ENCODE results near the gene OR5K4. TPM values are rescaled to one million over a fixed set of nuclear protein-coding genes. Genes with fewer than 3 reads are reported as not detected.

The OR5K4 gene
- polyA plus RNA-seq, 4 donors, result not detected

DNA sequence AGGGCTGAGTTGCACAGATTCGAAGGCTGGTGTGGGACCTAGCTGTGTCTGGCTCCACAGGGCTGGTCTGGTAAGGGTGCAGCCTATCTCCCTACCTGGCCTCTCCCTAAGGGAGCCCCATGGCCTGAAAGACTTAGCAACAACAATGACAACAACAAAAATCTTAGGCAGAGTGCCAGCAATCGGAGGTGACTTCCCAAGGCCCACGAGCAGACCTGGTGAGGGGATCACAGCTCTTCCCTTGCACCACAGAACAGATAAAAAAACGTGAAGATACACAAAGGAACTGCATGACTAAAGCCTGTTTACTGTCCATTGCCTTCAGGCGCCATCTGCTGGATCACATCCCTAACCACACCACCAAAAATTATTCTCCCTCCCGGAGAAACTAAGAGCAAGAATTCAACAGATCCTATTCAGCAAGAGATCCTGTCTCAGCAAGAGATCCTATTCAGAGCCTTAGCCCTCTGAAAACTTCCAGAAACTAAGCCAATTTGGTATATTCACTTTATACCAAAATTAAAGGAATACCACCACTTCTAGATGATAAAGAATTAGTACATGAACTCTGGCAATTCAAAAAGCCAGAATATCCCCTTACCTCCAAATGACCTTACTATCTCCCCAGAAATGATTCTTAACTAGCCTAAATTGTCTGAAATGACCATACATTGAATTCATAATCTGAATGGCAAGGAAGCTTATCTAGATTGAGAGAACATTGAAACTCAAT is 24.1 kb upstream of the OR5K4 start:
- Histone ChIP-seq H3K27me3 (ENCODE audit: control insufficient read depth in 3 of 3, insufficient read depth in 3 of 3, low read length in 3 of 3) (no peaks in the 10 kb centered on the region), H3K36me3 (ENCODE audit: control insufficient read depth in 3 of 3, insufficient read depth in 2 of 3, low read depth in 1 of 3, low read length in 3 of 3) (no peaks in the 10 kb centered on the region), H3K27ac (ENCODE audit: low read depth in 1 of 3, low read length in 2 of 3) (no peak overlapping the region), H3K4me1 (ENCODE audit: control insufficient read depth in 3 of 3, insufficient read depth in 2 of 3, low read depth in 1 of 3, low read length in 2 of 3) (no peaks in the 10 kb centered on the region), H3K9me3 (ENCODE audit: control insufficient read depth in 2 of 2, insufficient read depth in 1 of 2, low read depth in 1 of 2, low read length in 1 of 2) (no peaks in the 10 kb centered on the region), H3K4me3 (ENCODE audit: low read depth in 1 of 3, low read length in 3 of 3) (no peak overlapping the region)
- WGBS, 3 donors, result 2 to 10% (median 9%) methylated on average over 6 of the region's 6 CpGs
- DNase-seq, result peak; percentile 37 to 43
- FAIRE-seq, result no peak

DNA sequence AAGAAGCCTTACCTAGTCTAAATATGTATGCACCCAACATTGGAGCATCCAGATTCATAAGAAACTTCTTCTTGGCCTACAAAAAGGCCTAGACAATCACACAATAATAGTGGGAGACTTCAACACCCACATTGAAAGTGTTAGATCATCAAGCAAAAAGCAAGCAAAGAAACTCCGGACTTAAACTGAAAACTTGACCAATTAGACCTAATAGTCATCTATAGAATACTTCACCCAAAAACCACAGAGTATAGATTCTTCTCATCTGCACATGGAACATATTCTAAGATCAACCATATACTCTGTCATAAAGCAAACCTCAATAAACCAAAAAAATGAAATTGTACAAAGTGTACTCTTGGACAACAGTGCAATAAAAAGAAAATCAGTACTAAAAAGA is 22.3 kb upstream of the OR5K4 start:
- Histone ChIP-seq H3K36me3 (ENCODE audit: control insufficient read depth in 3 of 3, insufficient read depth in 2 of 3, low read depth in 1 of 3, low read length in 3 of 3) (no peaks in the 10 kb centered on the region), H3K4me1 (ENCODE audit: control insufficient read depth in 3 of 3, insufficient read depth in 2 of 3, low read depth in 1 of 3, low read length in 2 of 3) (no peaks in the 10 kb centered on the region), H3K4me3 (ENCODE audit: low read depth in 1 of 3, low read length in 3 of 3) (no peak overlapping the region), H3K27me3 (ENCODE audit: control insufficient read depth in 3 of 3, insufficient read depth in 3 of 3, low read length in 3 of 3) (no peaks in the 10 kb centered on the region), H3K9me3 (ENCODE audit: control insufficient read depth in 2 of 2, insufficient read depth in 1 of 2, low read depth in 1 of 2, low read length in 1 of 2) (no peaks in the 10 kb centered on the region), H3K27ac (ENCODE audit: low read depth in 1 of 3, low read length in 2 of 3) (no peak overlapping the region)
- FAIRE-seq, result no peak
- WGBS, 3 donors, result 77 to 78% (median 77%) methylated on average over 1 of the region's 1 CpG
- no peak for DNase-seq

DNA sequence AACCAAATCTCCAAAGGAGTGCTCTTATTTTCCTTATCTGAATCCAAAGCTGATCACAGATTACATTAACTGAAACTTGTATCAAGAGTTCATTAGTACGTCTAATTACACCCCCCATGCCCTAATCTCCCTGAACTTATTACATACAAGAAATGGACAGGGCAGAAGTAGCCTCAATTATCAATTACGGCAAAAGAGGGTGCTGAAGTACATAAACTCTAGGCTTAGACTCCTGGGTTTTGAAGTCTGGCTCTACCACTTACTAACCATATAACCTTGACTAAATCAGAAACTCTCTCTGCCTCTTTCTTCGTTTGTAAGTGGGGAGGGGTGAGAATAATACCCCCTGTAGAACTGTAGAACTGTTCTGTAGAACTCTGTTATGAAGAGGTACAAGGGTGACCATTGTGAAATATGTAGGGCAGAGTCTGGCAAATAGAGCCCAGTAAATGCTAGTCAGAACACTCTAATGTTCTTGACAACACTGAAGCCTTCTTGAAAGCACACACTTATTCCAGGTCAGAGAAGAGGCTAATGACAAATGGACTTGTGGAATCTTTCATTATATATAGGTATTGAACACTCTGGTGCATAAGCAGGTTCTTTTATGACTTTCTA is 19.6 kb upstream of the OR5K4 start:
- no peak for DNase-seq
- Histone ChIP-seq H3K4me3 (ENCODE audit: low read depth in 1 of 3, low read length in 3 of 3) (no peak overlapping the region), H3K36me3 (ENCODE audit: control insufficient read depth in 3 of 3, insufficient read depth in 2 of 3, low read depth in 1 of 3, low read length in 3 of 3) (no peaks in the 10 kb centered on the region), H3K27me3 (ENCODE audit: control insufficient read depth in 3 of 3, insufficient read depth in 3 of 3, low read length in 3 of 3) (no peaks in the 10 kb centered on the region), H3K27ac (ENCODE audit: low read depth in 1 of 3, low read length in 2 of 3) (no peak overlapping the region), H3K9me3 (ENCODE audit: control insufficient read depth in 2 of 2, insufficient read depth in 1 of 2, low read depth in 1 of 2, low read length in 1 of 2) (no peaks in the 10 kb centered on the region), H3K4me1 (ENCODE audit: control insufficient read depth in 3 of 3, insufficient read depth in 2 of 3, low read depth in 1 of 3, low read length in 2 of 3) (no peaks in the 10 kb centered on the region)
- 32 to 42% (median 33%) methylated on average over 3 of the region's 3 CpGs for WGBS, 3 donors
- no peak for FAIRE-seq

DNA sequence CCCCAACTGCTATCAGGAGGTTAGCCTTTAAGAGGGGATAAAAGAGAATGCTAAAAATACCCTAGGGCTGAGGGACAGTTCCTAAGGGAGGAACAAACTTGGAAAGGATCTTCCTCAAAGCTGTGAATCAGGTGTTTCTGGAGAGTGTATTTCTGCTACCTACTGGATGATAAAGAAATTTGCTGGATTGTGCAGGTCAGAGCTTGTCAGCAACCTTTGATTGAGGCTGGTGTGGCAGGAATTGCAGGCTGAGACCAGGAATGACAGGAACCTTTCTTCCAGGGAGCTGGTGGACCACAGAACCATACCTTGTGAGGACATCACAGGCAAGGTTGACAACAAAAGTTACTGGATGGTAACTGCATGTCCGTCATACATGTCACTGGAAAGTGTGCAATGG is 14.6 kb upstream of the OR5K4 start:
- Histone ChIP-seq H3K36me3 (ENCODE audit: control insufficient read depth in 3 of 3, insufficient read depth in 2 of 3, low read depth in 1 of 3, low read length in 3 of 3) (no peaks in the 10 kb centered on the region), H3K27ac (ENCODE audit: low read depth in 1 of 3, low read length in 2 of 3) (no peak overlapping the region), H3K9me3 (ENCODE audit: control insufficient read depth in 2 of 2, insufficient read depth in 1 of 2, low read depth in 1 of 2, low read length in 1 of 2) (no peaks in the 10 kb centered on the region), H3K4me1 (ENCODE audit: control insufficient read depth in 3 of 3, insufficient read depth in 2 of 3, low read depth in 1 of 3, low read length in 2 of 3) (no peaks in the 10 kb centered on the region), H3K27me3 (ENCODE audit: control insufficient read depth in 3 of 3, insufficient read depth in 3 of 3, low read length in 3 of 3) (no peaks in the 10 kb centered on the region), H3K4me3 (ENCODE audit: low read depth in 1 of 3, low read length in 3 of 3) (no peak overlapping the region)
- DNase-seq, result no peak
- no peak for FAIRE-seq
- 55 to 87% (median 71%) methylated on average over 1 of the region's 1 CpG for WGBS, 3 donors

DNA sequence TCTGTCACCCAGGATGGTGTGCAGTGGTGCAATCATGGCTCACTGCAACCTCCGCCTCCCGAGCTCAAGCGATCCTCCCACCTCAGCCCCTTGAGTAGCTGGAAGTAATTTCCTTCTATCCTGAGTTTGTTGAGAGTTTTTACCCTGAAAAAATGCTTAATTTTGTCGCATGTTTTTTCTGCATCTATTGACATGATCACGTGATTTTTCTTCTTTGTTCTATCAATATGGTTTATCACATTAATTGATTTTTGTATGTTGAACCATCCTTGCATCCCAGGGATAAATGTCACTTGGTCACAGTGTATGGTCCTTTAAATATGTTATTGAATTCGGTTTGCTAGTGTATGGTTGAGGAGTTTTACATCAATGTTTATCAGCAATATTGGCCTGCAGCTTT is 11.9 kb upstream of the OR5K4 start:
- WGBS, 3 donors, result 82 to 87% (median 82%) methylated on average over 6 of the region's 6 CpGs
- Histone ChIP-seq H3K9me3 (ENCODE audit: control insufficient read depth in 2 of 2, insufficient read depth in 1 of 2, low read depth in 1 of 2, low read length in 1 of 2) (no peaks in the 10 kb centered on the region), H3K27ac (ENCODE audit: low read depth in 1 of 3, low read length in 2 of 3) (no peak overlapping the region), H3K36me3 (ENCODE audit: control insufficient read depth in 3 of 3, insufficient read depth in 2 of 3, low read depth in 1 of 3, low read length in 3 of 3) (no peaks in the 10 kb centered on the region), H3K27me3 (ENCODE audit: control insufficient read depth in 3 of 3, insufficient read depth in 3 of 3, low read length in 3 of 3) (no peaks in the 10 kb centered on the region), H3K4me3 (ENCODE audit: low read depth in 1 of 3, low read length in 3 of 3) (no peak overlapping the region), H3K4me1 (ENCODE audit: control insufficient read depth in 3 of 3, insufficient read depth in 2 of 3, low read depth in 1 of 3, low read length in 2 of 3) (no peaks in the 10 kb centered on the region)
- DNase-seq (no peak), FAIRE-seq (no peak)

DNA sequence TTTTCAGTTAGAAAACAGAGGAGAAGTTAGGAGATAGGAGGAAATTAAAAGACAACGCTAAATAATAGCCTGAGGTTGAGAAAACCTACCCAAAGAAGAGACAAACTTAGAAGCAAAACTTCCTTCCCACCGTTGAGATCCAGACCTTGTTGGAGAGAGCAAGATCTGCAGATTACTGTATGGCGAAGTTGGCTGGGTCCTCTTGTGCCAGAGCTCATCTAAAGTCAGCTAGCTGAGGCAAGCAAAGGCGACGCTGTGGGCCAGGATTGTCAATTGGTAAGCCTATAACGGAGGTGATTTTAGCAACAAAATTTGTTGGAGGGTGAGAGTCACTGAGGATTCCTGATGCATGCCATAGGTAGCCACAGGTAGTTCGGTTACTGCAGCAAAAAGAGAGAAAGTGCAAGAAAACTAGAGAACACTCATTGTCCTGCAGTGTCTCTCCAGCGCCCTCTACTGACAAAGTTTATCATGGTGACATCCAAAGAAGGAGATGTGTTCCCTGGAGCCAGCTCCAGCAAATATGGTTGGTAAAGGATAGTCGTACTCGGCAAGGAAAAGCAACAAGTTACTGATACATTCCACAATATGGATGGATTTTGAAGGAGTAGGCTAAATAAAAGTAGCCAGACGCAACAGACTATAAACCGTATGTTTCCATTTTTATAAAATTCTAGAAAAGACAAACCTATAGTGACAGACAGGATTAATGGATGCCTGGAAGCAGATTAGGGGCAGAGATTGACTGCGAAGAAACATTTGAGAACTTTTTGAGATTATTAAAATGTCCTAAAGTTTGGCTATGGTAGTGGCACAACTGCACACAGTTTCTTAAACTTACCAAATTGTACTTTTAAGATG is 9.8 kb upstream of the OR5K4 start:
- FAIRE-seq (no peak), DNase-seq (peak; percentile 42 to 44)
- Histone ChIP-seq H3K4me1 (ENCODE audit: control insufficient read depth in 3 of 3, insufficient read depth in 2 of 3, low read depth in 1 of 3, low read length in 2 of 3) (no peaks in the 10 kb centered on the region), H3K4me3 (ENCODE audit: low read depth in 1 of 3, low read length in 3 of 3) (no peak overlapping the region), H3K27me3 (ENCODE audit: control insufficient read depth in 3 of 3, insufficient read depth in 3 of 3, low read length in 3 of 3) (no peaks in the 10 kb centered on the region), H3K9me3 (ENCODE audit: control insufficient read depth in 2 of 2, insufficient read depth in 1 of 2, low read depth in 1 of 2, low read length in 1 of 2) (no peaks in the 10 kb centered on the region), H3K36me3 (ENCODE audit: control insufficient read depth in 3 of 3, insufficient read depth in 2 of 3, low read depth in 1 of 3, low read length in 3 of 3) (no peaks in the 10 kb centered on the region), H3K27ac (ENCODE audit: low read depth in 1 of 3, low read length in 2 of 3) (no peak overlapping the region)
- WGBS, 3 donors, result 57 to 65% (median 64%) methylated on average over 13 of the region's 13 CpGs

DNA sequence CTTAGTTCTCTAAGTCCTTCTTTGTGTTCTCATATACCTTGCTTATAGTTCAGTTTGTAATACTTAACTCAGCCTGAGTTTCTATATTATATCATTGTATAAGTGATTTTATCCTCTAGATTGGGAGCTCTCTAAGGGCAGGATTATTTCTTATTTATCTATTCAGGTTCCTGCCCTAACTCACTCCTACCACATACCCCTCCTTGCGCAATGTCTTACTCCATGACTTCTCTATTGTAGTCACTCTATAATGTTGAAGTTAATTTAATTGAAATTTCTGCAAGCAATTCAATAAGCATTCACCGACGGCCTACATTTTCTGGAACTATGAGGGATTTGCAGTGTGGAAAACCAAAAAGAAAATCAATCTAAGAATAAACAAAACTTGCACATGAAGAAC is 3.6 kb upstream of the OR5K4 start:
- no peaks in the 10 kb centered on the region for H3K36me3 ChIP-seq (ENCODE audit: control insufficient read depth in 3 of 3, insufficient read depth in 2 of 3, low read depth in 1 of 3, low read length in 3 of 3)
- no peak overlapping the region for H3K27ac ChIP-seq (ENCODE audit: low read depth in 1 of 3, low read length in 2 of 3)
- FAIRE-seq (no peak), DNase-seq (no peak)
- 87 to 93% (median 87%) methylated on average over 3 of the region's 3 CpGs for WGBS, 3 donors
- H3K27me3 ChIP-seq (ENCODE audit: control insufficient read depth in 3 of 3, insufficient read depth in 3 of 3, low read length in 3 of 3), result no peaks in the 10 kb centered on the region
- H3K9me3 ChIP-seq (ENCODE audit: control insufficient read depth in 2 of 2, insufficient read depth in 1 of 2, low read depth in 1 of 2, low read length in 1 of 2), result no peaks in the 10 kb centered on the region
- no peak overlapping the region for H3K4me3 ChIP-seq (ENCODE audit: low read depth in 1 of 3, low read length in 3 of 3)
- H3K4me1 ChIP-seq (ENCODE audit: control insufficient read depth in 3 of 3, insufficient read depth in 2 of 3, low read depth in 1 of 3, low read length in 2 of 3), result no peaks in the 10 kb centered on the region

DNA sequence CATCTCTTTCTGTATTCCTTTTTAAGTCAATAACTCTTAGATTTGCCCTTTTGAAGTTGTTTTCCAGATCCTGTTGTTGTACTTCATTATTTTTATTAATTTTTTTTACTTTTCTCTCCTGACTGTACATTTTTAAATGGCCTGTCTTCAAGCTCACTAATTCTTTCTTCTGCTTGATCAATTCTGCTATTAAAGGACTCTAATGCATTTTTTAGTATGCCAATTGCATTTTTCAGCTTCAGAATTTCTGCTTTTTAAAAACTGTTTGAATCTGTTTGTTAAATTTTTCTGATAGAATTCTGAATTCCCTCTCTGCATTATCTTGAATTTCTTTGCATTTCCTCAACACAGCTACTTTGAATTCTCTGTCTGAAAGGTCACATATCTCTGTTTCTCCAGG is 5.6 kb downstream of the OR5K4 start:
- Histone ChIP-seq H3K27ac (ENCODE audit: low read depth in 1 of 3, low read length in 2 of 3) (no peak overlapping the region), H3K9me3 (ENCODE audit: control insufficient read depth in 2 of 2, insufficient read depth in 1 of 2, low read depth in 1 of 2, low read length in 1 of 2) (peaks cover 0 to 19% of the 10 kb centered on the region in 2 donors), H3K4me3 (ENCODE audit: low read depth in 1 of 3, low read length in 3 of 3) (no peak overlapping the region), H3K27me3 (ENCODE audit: control insufficient read depth in 3 of 3, insufficient read depth in 3 of 3, low read length in 3 of 3) (no peaks in the 10 kb centered on the region), H3K36me3 (ENCODE audit: control insufficient read depth in 3 of 3, insufficient read depth in 2 of 3, low read depth in 1 of 3, low read length in 3 of 3) (no peaks in the 10 kb centered on the region), H3K4me1 (ENCODE audit: control insufficient read depth in 3 of 3, insufficient read depth in 2 of 3, low read depth in 1 of 3, low read length in 2 of 3) (no peaks in the 10 kb centered on the region)
- no peak for FAIRE-seq
- no peak for DNase-seq

Data from small intestine (tissue), 7 donors.